ENCODE measurements around the gene CRELD2. TPM values are rescaled to one million over a fixed set of nuclear protein-coding genes. Genes with fewer than 3 reads are reported as not detected.

CRELD2 gene
- total and polyA plus RNA-seq, 2 of the 13 experiments (the other 11 are each of a cell fraction or from before 2014, with no cell fraction given): 17.2 to 44.7 TPM

DNA sequence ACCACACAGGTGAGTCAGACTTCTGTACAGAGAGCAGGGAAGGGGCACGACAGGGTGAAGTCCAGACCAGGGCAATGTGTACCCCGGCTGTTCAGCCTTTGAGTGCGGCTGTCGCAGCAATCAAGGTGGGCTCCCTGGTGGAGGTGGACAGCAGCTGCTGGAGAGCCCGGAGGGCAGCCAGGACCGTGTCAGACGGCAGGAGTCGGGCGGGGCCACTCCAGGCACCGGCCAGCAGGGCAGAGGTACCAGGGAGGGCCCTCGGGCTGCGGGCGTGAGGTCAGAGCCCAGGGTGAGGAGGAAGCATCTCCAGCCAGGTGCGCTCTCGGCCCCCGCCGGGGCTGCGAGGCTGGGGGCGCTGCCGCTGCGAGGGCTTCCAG lies 41.3 kb downstream of the CRELD2 start (continued):
- TF ChIP-seq ZNF556 (CRISPR knock-in tag; IDR thresholded peaks at IDR 0.05; ENCODE audit: borderline replicate concordance) (no peak), FOSL1 (CRISPR knock-in tag; IDR thresholded peaks at IDR 0.05; ENCODE audit: borderline replicate concordance) (peak; percentile 34; the same call in 1 of the 2 replicates), ISX (CRISPR knock-in tag; conservative IDR thresholded peaks at IDR 0.05) (no peak), KAT7 (CRISPR knock-in tag; IDR thresholded peaks at IDR 0.05; ENCODE audit: borderline replicate concordance) (no peak), ZFP62 (CRISPR knock-in tag; IDR thresholded peaks at IDR 0.05) (no peak), HOXA9 (CRISPR knock-in tag; IDR thresholded peaks at IDR 0.05; ENCODE audit: borderline replicate concordance) (no peak), MEIS2 (CRISPR knock-in tag; IDR thresholded peaks at IDR 0.05) (peak; percentile 53; the same call in 1 of the 2 replicates), ZNF776 (CRISPR knock-in tag; IDR thresholded peaks at IDR 0.05) (no peak), MTF1 (CRISPR knock-in tag; IDR thresholded peaks at IDR 0.05) (no peak), ZNF720 (CRISPR knock-in tag; IDR thresholded peaks at IDR 0.05) (no peak), SP5 (CRISPR knock-in tag; IDR thresholded peaks at IDR 0.05; ENCODE audit: borderline replicate concordance, low read depth) (no peak), NAIF1 (CRISPR knock-in tag; IDR thresholded peaks at IDR 0.05; ENCODE audit: borderline replicate concordance) (peak; percentile 46; the same call in 1 of the 2 replicates), MEF2D (CRISPR knock-in tag; IDR thresholded peaks at IDR 0.05) (no peak), RXRA (CRISPR knock-in tag; IDR thresholded peaks at IDR 0.05) (no peak), HOXA5 (CRISPR knock-in tag; IDR thresholded peaks at IDR 0.05) (peak; percentile 15; the same call in 1 of the 2 replicates), ZNF256 (CRISPR knock-in tag; conservative IDR thresholded peaks at IDR 0.05) (no peak), ZNF234 (CRISPR knock-in tag; conservative IDR thresholded peaks at IDR 0.05) (no peak), ZZZ3 (CRISPR knock-in tag; IDR thresholded peaks at IDR 0.05; ENCODE audit: borderline replicate concordance) (no peak), PHF20 (CRISPR knock-in tag; IDR thresholded peaks at IDR 0.05) (no peak), ZNF670 (CRISPR knock-in tag; IDR thresholded peaks at IDR 0.05; ENCODE audit: borderline replicate concordance) (no peak), ZNF484 (CRISPR knock-in tag; IDR thresholded peaks at IDR 0.05; ENCODE audit: borderline replicate concordance, low read depth) (no peak)
- TF ChIP-seq, protein P1, sequence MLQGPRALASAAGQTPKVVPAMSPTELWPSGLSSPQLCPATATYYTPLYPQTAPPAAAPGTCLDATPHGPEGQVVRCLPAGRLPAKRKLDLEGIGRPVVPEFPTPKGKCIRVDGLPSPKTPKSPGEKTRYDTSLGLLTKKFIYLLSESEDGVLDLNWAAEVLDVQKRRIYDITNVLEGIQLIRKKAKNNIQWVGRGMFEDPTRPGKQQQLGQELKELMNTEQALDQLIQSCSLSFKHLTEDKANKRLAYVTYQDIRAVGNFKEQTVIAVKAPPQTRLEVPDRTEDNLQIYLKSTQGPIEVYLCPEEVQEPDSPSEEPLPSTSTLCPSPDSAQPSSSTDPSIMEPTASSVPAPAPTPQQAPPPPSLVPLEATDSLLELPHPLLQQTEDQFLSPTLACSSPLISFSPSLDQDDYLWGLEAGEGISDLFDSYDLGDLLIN (CRISPR knock-in tag; IDR thresholded peaks at IDR 0.05; ENCODE audit: borderline replicate concordance): 0 out of 2 replicates have a peak, but pooled peaks have one; percentile 55
- TF ChIP-seq, protein P2, sequence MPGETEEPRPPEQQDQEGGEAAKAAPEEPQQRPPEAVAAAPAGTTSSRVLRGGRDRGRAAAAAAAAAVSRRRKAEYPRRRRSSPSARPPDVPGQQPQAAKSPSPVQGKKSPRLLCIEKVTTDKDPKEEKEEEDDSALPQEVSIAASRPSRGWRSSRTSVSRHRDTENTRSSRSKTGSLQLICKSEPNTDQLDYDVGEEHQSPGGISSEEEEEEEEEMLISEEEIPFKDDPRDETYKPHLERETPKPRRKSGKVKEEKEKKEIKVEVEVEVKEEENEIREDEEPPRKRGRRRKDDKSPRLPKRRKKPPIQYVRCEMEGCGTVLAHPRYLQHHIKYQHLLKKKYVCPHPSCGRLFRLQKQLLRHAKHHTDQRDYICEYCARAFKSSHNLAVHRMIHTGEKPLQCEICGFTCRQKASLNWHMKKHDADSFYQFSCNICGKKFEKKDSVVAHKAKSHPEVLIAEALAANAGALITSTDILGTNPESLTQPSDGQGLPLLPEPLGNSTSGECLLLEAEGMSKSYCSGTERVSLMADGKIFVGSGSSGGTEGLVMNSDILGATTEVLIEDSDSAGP (CRISPR knock-in tag; IDR thresholded peaks at IDR 0.05; ENCODE audit: borderline replicate concordance): peak; percentile 86
- TF ChIP-seq, protein P3, sequence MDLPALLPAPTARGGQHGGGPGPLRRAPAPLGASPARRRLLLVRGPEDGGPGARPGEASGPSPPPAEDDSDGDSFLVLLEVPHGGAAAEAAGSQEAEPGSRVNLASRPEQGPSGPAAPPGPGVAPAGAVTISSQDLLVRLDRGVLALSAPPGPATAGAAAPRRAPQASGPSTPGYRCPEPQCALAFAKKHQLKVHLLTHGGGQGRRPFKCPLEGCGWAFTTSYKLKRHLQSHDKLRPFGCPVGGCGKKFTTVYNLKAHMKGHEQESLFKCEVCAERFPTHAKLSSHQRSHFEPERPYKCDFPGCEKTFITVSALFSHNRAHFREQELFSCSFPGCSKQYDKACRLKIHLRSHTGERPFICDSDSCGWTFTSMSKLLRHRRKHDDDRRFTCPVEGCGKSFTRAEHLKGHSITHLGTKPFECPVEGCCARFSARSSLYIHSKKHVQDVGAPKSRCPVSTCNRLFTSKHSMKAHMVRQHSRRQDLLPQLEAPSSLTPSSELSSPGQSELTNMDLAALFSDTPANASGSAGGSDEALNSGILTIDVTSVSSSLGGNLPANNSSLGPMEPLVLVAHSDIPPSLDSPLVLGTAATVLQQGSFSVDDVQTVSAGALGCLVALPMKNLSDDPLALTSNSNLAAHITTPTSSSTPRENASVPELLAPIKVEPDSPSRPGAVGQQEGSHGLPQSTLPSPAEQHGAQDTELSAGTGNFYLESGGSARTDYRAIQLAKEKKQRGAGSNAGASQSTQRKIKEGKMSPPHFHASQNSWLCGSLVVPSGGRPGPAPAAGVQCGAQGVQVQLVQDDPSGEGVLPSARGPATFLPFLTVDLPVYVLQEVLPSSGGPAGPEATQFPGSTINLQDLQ (CRISPR knock-in tag; IDR thresholded peaks at IDR 0.05): no peak; the same call in 1 of the 2 replicates
- TF ChIP-seq, protein P4, sequence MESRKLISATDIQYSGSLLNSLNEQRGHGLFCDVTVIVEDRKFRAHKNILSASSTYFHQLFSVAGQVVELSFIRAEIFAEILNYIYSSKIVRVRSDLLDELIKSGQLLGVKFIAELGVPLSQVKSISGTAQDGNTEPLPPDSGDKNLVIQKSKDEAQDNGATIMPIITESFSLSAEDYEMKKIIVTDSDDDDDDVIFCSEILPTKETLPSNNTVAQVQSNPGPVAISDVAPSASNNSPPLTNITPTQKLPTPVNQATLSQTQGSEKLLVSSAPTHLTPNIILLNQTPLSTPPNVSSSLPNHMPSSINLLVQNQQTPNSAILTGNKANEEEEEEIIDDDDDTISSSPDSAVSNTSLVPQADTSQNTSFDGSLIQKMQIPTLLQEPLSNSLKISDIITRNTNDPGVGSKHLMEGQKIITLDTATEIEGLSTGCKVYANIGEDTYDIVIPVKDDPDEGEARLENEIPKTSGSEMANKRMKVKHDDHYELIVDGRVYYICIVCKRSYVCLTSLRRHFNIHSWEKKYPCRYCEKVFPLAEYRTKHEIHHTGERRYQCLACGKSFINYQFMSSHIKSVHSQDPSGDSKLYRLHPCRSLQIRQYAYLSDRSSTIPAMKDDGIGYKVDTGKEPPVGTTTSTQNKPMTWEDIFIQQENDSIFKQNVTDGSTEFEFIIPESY (CRISPR knock-in tag; IDR thresholded peaks at IDR 0.05): no peak

Data from HepG2 (cell line).